ENCODE data around the gene TREML4. TPM values are rescaled to one million over a fixed set of nuclear protein-coding genes. Genes with fewer than 3 reads are reported as not detected.

The TREML4 gene
- total RNA-seq, 2 experiments from 2014 or later, result not detected

DNA sequence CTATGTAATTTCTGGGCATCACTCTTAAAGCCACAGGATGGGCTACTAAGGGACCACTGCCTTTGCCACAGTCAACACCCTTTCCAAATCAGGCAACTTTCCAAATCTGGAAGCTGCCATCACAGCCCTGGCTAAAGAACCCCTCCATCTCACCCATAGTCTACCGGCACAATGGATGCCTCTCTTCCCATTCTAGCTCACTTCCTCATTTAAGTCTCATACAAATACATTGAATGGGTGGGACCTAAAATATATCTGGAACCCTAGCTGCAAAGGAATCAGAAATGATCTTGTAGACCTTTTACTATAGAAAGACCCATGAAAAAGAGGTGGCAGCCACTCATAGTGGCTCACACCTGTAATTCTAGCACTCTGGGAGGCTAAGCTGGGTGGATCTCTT is 3.3 kb upstream of the TREML4 start:
- intact Hi-C loops (cut with micrococcal nuclease), result no loop called here
- peaks cover 2% of the 10 kb centered on the region for H3K27me3 Mint-ChIP-seq
- H3K4me1 Mint-ChIP-seq (ENCODE audit: low read depth), result no peaks in the 10 kb centered on the region
- CTCF ChIA-PET, result no interaction called here
- POLR2A ChIA-PET, result no interaction called here
- no peaks in the 10 kb centered on the region for H3K36me3 Mint-ChIP-seq (ENCODE audit: low read depth)
- H3K4me3 Mint-ChIP-seq, result no peak overlapping the region
- ATAC-seq (no peak), DNase-seq (no peak)
- TF ChIP-seq, protein P1, sequence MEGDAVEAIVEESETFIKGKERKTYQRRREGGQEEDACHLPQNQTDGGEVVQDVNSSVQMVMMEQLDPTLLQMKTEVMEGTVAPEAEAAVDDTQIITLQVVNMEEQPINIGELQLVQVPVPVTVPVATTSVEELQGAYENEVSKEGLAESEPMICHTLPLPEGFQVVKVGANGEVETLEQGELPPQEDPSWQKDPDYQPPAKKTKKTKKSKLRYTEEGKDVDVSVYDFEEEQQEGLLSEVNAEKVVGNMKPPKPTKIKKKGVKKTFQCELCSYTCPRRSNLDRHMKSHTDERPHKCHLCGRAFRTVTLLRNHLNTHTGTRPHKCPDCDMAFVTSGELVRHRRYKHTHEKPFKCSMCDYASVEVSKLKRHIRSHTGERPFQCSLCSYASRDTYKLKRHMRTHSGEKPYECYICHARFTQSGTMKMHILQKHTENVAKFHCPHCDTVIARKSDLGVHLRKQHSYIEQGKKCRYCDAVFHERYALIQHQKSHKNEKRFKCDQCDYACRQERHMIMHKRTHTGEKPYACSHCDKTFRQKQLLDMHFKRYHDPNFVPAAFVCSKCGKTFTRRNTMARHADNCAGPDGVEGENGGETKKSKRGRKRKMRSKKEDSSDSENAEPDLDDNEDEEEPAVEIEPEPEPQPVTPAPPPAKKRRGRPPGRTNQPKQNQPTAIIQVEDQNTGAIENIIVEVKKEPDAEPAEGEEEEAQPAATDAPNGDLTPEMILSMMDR (IDR thresholded peaks at IDR 0.05), result no peak
- H3K9me3 Mint-ChIP-seq, result peaks cover 3% of the 10 kb centered on the region
- H3K27ac Mint-ChIP-seq, result no peak overlapping the region

DNA sequence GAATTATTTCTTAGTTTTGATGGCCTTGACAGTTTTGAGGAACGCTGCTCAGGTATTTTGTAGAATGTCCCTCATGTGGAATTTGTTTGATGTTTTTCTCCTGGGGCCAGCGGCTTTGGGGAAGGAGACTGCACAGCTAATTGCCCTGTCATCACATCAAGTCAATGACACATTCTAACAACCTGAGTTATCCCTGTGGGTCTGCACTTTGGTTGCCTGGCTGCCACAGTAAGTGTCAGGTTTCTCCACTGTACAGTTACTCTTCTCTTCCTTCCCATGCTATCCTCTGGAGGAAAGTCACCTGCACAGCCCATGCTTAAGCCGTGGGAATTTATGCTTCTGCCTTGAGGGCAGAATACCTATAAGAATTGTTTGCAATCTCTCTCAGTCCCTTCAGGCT is 1.4 kb upstream of the TREML4 start:
- intact Hi-C loops (cut with micrococcal nuclease), result no loop called here
- Mint-ChIP-seq H3K27ac (no peak overlapping the region), H3K27me3 (peaks cover 2% of the 10 kb centered on the region), H3K4me1 (ENCODE audit: low read depth) (no peaks in the 10 kb centered on the region), H3K4me3 (no peak overlapping the region), H3K9me3 (no peaks in the 10 kb centered on the region), H3K36me3 (ENCODE audit: low read depth) (no peaks in the 10 kb centered on the region)
- DNase-seq (no peak), ATAC-seq (no peak)
- CTCF ChIA-PET, result no interaction called here
- TF ChIP-seq, protein P1 (IDR thresholded peaks at IDR 0.05), result no peak
- POLR2A ChIA-PET, result no interaction called here

DNA sequence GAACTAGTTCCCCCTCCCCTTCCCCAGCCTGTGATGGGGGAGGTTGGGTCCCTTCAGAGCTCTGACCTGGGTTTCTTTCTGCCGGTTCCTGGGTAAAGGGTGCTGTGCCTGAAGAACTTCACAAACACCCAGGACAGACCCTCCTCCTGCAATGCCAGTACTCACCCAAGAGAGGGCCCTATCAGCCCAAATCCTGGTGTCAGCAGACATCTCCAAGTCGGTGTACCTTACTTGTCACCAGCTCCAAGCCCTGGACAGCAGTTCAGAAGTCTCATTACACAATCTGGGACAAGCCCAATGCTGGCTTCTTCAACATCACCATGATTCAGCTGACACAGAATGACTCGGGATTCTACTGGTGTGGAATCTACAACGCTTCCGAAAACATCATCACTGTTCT is 467 bp downstream of the TREML4 start:
- ChIA-PET CTCF (interaction anchor here (1.2 kb wide), 1 partner anchor 140 kb away, joined by 3 read pairs; no protein-coding TSS in a partner anchor), POLR2A (no interaction called here)
- Mint-ChIP-seq H3K36me3 (ENCODE audit: low read depth) (no peaks in the 10 kb centered on the region), H3K27me3 (peaks cover 2% of the 10 kb centered on the region), H3K9me3 (no peaks in the 10 kb centered on the region), H3K27ac (no peak overlapping the region), H3K4me1 (ENCODE audit: low read depth) (no peaks in the 10 kb centered on the region), H3K4me3 (no peak overlapping the region)
- DNase-seq, result no peak
- TF ChIP-seq, protein P1 (IDR thresholded peaks at IDR 0.05), result no peak
- no peak for ATAC-seq
- intact Hi-C loops (cut with micrococcal nuclease), result no loop called here

DNA sequence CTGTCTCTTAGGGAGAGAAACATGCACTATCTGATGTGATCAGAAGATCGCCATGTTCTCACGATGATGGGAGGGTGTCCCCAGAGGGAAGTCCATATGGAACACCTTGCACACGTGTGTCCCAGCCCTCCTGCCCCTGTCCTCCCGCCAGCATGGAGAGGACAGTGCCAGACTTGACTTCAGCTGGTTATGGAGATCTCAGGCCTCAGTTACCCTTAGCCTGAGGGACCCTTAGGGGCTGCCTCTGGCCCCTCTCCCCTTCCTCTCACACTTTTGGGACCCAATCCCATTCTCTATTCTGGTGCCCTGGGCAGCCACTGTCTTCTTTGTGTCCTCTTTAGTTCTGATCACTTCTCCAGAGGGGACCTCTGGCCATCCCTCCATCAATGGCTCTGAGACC is 1.6 kb downstream of the TREML4 start:
- CTCF ChIA-PET, result interaction anchor here (1.7 kb wide), 1 partner anchor 9 kb away, joined by 4 read pairs; no protein-coding TSS in a partner anchor
- Mint-ChIP-seq H3K4me3 (no peak overlapping the region), H3K27ac (no peak overlapping the region), H3K4me1 (ENCODE audit: low read depth) (no peaks in the 10 kb centered on the region), H3K36me3 (ENCODE audit: low read depth) (no peaks in the 10 kb centered on the region), H3K9me3 (no peaks in the 10 kb centered on the region), H3K27me3 (peaks cover 2% of the 10 kb centered on the region)
- DNase-seq, result no peak
- POLR2A ChIA-PET, result no interaction called here
- TF ChIP-seq, protein P1 (IDR thresholded peaks at IDR 0.05), result no peak
- ATAC-seq, result no peak
- intact Hi-C loops (cut with micrococcal nuclease), result no loop called here

DNA sequence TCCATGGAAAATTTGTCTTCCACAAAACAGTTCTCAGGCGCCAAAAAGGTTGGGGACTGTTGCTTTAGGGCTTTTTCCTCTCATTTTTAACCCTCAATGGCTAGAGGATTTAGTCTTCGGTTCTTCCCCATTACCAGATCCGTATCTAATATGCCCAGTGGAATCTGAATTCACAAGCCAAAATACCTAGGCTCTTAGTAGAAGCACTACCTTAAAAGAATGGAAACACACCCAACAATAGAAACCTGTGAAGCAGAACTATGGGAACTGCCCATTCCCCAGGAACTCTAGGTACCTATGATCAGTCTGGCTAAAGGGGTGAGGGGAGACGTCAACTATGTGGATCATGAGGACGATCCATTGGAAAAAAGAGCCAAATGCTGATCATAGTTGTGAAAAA is 3.1 kb downstream of the TREML4 start:
- Mint-ChIP-seq H3K36me3 (ENCODE audit: low read depth) (no peaks in the 10 kb centered on the region), H3K9me3 (no peaks in the 10 kb centered on the region), H3K27ac (no peak overlapping the region), H3K4me3 (no peak overlapping the region), H3K4me1 (ENCODE audit: low read depth) (no peaks in the 10 kb centered on the region), H3K27me3 (peaks cover 2% of the 10 kb centered on the region)
- ChIA-PET CTCF (no interaction called here), POLR2A (no interaction called here)
- intact Hi-C loops (cut with micrococcal nuclease), result no loop called here
- ATAC-seq (no peak), DNase-seq (no peak)
- TF ChIP-seq, protein P1 (IDR thresholded peaks at IDR 0.05), result no peak

Data from activated CD8-positive, alpha-beta T cell treated with anti-CD3 and anti-CD28 coated beads for 36 hours (primary cell).